NK-92 (cell line): ENCODE data around the gene SLC19A2.

Source experiments
- DNase-seq: peaks from one replicate; lab custom pipeline; 2025; ENCODE audit not compliant: unreplicated experiment; lab: John Stamatoyannopoulos, UW

SLC19A2 gene

DNA sequence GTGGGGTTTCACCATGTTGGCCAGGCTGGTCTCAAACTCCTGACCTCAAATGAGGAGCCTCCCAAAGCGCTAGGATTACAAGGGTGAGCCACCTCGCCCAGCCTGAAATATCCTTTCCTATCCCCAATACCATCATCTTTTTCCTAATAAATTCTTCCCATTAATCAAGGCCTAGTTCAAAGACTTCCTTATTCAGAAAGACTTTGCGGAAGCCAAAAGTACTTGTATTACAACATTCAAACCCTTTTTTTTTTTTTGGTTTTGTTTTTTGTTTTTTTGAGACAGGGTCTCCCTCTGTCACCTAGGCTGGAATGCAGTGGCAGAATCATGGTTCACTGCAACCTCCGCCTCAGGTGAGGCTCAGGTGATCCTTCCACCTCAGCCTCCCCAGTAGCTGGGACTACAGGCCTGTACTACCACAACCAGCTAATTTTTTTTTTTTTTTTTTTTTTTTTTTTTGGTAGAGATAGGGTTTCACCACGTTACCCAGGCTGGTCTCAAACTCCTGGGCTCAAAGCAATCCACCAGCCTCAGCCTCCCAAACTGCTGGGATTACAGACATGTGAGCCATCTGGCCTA lies 7.6 kb downstream of the SLC19A2 start:
- DNase-seq, result no peak

- no peak for DNase-seq
These were observed 9.8 kb downstream of the SLC19A2 start for GRCh38 chr1:169475806-169476387.

- DNase-seq, result no peak
These were observed 11.3 kb downstream of the SLC19A2 start for GRCh38 chr1:169474302-169474995.

DNA sequence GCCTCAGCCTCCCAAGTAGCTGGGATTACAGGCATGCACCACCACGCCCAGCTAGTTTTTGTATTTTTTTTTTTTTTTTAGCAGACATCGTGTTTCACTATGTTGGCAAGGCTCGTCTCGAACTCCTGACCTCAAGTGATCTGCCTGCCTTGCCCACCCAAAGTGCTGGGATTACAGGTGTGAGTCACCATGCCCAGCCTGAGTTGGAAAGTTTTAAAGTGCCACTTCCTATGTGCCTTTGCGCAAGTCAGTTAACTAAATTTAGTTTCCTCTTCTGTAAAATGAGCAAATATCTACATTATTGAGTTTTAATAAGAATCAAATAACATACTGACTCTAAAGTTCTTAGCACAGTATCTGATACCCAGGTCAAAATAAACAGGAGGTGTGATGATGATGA lies 12.4 kb downstream of the SLC19A2 start:
- no peak for DNase-seq

GRCh38 chr1:169472738-169473137 lies 13.0 kb downstream of the SLC19A2 start:
- no peak for DNase-seq

GRCh38 chr1:169468982-169469381 lies 16.8 kb downstream of the SLC19A2 start:
- DNase-seq, result no peak

DNA sequence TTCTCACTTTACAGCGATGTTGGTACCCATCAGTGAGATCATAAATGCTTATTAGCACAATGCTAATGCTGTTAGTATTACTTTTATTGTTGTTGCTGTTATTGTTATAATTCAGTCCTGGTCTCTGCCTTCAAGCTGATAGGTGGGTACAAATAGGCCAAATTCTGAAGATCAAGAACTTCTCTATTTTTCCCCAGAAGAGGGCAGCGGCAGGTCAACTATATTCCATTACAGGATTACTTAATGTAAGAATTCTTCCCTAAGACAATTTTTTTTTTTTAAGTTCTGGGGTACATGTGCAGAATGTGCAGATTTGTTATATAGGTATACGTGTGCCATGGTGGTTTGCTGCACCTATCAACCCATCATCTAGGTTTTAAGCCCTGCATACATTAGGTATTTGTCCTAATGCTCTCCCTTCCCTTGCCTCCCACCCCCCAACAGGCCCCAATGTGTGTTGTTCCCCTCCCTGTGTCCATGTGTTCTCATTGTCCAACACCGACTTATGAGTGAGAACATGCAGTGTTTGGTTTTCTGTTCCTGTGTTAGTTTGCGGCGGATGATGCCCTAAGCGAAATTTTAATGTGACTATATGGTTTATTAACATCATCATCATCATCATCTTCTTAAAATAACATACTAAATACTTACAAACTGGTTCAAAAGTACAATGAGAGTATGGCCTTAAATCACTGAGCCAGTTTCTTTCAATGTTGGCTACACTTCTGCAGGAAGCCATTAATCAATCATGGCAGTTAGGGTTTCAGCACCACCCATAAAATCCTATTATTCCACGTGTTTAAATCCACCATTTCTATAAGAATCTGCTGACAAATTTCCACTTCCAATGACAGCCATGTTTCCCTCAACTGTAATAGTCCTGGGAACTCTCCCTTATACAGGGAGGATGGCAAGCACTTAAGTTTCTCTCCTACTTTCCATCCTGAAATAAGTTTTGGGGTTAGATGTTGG lies 19.2 kb downstream of the SLC19A2 start:
- no peak for DNase-seq

- no peak for DNase-seq
These were observed 20.5 kb downstream of the SLC19A2 start for GRCh38 chr1:169465281-169465680.

DNA sequence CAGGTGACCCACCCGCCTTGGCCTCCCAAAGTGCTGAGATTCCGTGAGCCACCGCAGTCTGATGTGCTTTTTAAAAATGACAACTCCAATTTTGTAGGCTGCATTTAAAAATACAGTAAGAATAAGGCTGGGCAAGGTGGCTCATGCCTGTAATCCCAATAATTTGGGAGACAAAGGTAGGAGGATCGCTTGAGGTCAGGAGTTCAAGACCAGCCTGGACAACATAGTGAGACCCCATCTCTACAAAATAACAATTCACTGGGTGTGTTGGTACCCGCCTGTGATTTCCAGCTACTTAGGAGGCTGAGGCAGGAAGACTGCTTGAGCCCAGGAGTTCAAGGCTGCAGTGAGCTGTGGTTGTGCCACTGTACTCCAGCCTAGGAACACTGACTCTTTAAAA lies 23.4 kb downstream of the SLC19A2 start:
- DNase-seq, result no peak

DNA sequence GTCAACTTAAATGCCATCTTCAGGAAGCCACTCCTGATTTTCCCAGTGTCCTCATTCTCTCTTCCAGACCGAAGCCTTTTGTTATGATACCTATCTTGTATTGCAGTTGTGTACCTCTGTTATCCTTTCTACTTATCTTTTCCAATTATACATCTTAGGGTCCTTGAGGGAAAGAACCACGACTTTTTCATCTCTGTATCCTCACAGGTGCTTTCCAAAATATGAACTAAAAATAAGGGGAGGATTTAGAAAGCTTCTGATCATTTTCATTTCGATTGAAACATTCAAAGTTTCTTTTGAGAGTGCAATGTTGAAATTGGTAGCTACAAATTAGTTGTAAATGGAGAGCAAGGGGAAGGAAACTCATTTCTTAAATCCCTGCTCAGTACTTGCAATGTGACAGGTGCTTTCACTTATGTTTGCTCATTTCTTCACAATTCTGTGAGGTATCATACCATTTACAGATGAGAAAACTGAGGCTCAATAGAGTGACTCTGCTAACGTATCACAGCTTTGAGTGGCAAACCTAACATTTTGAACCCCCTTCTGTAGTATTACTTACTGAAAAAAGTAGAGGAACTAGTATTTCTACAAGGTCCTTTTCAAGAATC lies 24.2 kb downstream of the SLC19A2 start:
- no peak for DNase-seq

DNA sequence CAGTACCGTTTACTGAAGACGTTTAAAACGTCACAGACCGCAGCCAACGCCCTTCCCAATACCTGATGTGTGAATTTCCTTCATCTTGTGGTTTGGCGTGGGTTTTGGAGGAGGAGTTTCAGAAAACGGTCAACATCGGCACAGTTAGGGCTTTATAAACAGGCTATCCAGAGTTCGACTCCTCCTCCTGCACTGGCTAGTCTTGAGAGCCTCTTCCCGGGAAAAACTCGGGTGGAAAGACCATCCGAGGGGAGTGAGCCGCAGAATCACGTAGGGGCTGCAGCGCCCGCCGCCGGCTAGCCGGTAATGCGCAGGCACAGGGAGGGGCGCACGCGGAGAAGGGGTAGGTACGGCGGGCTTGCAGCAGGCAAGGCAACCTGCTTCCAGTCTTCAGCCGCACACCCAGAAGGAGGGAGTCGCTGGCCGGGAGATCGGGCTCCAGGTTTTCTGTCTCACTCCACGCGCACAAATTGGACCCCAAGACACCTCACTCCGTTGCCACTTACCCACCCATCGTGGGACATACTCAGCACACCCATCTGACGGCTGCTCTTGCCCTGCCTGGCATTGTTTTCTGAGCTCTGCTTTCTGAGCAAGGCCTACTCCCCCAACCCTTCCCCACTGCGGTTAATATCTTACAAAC lies 25.4 kb downstream of the SLC19A2 start:
- no peak for DNase-seq

DNA sequence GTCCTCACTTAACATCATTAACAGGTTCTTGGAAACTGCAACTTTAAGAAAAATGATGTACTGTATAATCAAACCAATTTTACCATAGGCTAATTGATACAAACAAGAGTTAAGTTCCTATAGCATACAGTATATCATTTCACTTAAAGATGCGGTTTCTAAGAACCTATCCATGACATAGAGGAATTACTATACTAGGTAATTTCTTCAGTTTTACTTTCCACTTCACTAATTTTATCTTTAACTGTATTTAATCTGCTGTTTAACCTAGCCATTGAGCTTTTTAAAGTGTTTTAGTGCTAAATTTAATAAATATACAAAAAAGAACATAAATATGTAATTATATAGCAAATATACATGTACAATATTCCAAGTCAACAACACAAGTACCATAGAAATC lies 28.3 kb downstream of the SLC19A2 start:
- no peak for DNase-seq

GRCh38 chr1:169456029-169456428 lies 29.7 kb downstream of the SLC19A2 start:
- DNase-seq, result no peak

GRCh38 chr1:169452921-169453320 lies 32.8 kb downstream of the SLC19A2 start:
- DNase-seq, result no peak

DNA sequence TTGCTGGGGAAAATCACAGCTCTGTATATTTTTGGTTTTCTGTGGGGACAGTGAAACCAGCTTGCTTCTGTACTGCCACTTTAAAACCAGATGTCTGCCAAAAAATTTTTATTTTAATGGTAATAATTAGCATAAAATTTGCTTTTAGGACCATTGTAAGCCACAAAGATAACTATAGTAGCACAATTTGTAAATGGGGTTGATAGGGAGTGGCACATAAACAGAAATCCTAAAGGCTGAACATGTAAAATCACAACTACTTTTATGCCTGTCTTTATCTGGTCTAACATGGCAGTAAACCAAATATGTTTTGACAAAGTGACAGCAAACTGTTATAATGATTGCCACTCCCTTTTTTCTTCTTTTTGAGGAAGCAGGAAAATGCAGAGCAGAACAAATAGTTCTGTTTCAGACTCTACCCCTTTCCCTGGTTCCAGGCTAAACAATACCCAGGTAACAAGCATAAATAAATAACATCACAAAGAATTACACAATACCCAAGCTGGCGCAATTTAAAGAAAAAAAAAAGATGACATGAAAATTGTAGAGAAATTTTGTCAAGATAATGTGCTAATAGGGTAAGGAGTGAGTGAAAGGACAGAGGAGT lies 34.4 kb downstream of the SLC19A2 start:
- no peak for DNase-seq

GRCh38 chr1:169443923-169444322 lies 41.8 kb downstream of the SLC19A2 start:
- no peak for DNase-seq

DNA sequence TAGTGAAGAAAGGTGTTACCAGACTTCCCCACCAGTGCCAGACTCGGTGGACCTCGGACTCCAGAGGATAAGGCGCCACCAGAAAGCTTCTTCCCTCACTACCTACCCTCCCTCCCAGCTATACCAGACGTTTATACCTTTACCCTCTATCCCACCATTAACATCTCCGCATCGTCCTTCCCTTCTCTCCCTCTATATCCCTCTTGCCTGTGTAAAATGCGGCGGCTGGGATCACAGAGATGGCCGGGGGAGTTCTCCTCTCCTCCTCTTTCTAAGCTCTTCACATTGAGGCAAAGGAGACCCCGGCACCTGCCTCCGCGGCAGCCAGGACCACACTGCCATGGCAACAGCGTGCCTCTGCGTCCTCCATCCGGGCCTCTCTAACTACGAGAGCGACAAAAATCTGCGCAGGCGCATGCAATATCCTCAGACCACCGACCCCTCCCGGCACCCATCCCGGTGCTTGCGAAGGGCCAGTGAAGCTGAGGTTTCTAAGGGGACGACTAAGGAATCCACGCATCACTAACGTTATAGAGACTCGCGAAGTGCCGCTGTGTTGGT lies 58.6 kb downstream of the SLC19A2 start, which contains the start of gene CCDC181:
TSS of gene CCDC181 (minus strand) at position 394 of the 561 bp plus-strand sequence. CDS start 2,547 bp downstream, outside the sequence.
- DNase-seq, result no peak

GRCh38 chr1:169426174-169426705 lies 59.5 kb downstream of the SLC19A2 start:
- DNase-seq, result no peak

- no peak for DNase-seq
These were observed 64.4 kb downstream of the SLC19A2 start for GRCh38 chr1:169421309-169421708.
